Activated CD8-positive, alpha-beta memory T cell treated with anti-CD3 and anti-CD28 coated beads for 1 hour (primary cell): ENCODE results near the gene POGK.
"Not testable (repeated sequence)": the region's sequence is repeated elsewhere in the genome, so short reads cannot be mapped to it uniquely, and the experiment has no call there.

Experiments used
- DNase-seq, 2 donors: peaks; one replicate each; pipeline ENCODE4 v3.0.0-alpha.2; 2020; ENCODE audit warnings: low read depth in 1 of 2; ENCODE audit errors: extremely low read depth in 1 of 2

POGK gene

GRCh38 chr1:166838766-166839599, at the start of gene POGK:
POGK (plus strand) TSS chr1:166839475; CDS start chr1:166840957, 1,482 bp downstream.
- peak; percentile 57 to 65 for DNase-seq

GRCh38 chr1:166796620-166797236, 42.5 kb upstream of the POGK start:
- DNase-seq, result no peak

GRCh38 chr1:166808952-166809351, 30.3 kb upstream of the POGK start:
- no peak for DNase-seq

- DNase-seq, result no peak
These were observed 27.6 kb upstream of the POGK start for GRCh38 chr1:166811691-166812090.

GRCh38 chr1:166813508-166814223, 25.6 kb upstream of the POGK start:
- no peak for DNase-seq

- DNase-seq, result no peak
These were observed 24.7 kb upstream of the POGK start for GRCh38 chr1:166814611-166815010.

- DNase-seq, result no peak
These were observed 19.3 kb upstream of the POGK start for GRCh38 chr1:166819974-166820373.

GRCh38 chr1:166822385-166822784, 16.9 kb upstream of the POGK start:
- no peak for DNase-seq

- no peak for DNase-seq
These were observed 11.8 kb upstream of the POGK start for GRCh38 chr1:166827426-166827825.

GRCh38 chr1:166829762-166830161, 9.5 kb upstream of the POGK start:
- DNase-seq, result not testable (repeated sequence)

- no peak for DNase-seq
These were observed 2.5 kb upstream of the POGK start for GRCh38 chr1:166836733-166837132.

GRCh38 chr1:166839600-166840308, 479 bp downstream of the POGK start:
- DNase-seq, result peak; percentile 4 to 32

- DNase-seq, result no peak
These were observed 1.3 kb downstream of the POGK start for GRCh38 chr1:166840309-166841274.

- no peak for DNase-seq
These were observed 4.0 kb downstream of the POGK start for GRCh38 chr1:166843322-166843721.

GRCh38 chr1:166843769-166844596, 4.7 kb downstream of the POGK start:
- DNase-seq, result no peak

GRCh38 chr1:166844791-166845190, 5.5 kb downstream of the POGK start:
- no peak for DNase-seq

- no peak for DNase-seq
These were observed 8.9 kb downstream of the POGK start for GRCh38 chr1:166848193-166848592.

GRCh38 chr1:166849135-166849534, 9.9 kb downstream of the POGK start:
- DNase-seq, result no peak

- no peak for DNase-seq
These were observed 13.6 kb downstream of the POGK start for GRCh38 chr1:166852918-166853317.
